H1 (cell line): ENCODE measurements around the gene TPD52L1. TPM values are rescaled to one million over a fixed set of nuclear protein-coding genes. Genes with fewer than 3 reads are reported as not detected.

Experiments
- CTCF ChIA-PET: fragments of 300-600 bp; sonication (Branson Sonifier 250); formaldehyde crosslinking; loops from one replicate; lab custom pipeline; 2021; ENCODE audit not compliant: partially characterized antibody; lab: Charles Lee
- POLR2A ChIA-PET: fragments of 300-600 bp; sonication (Branson Sonifier 250); formaldehyde crosslinking; loops from one replicate; lab custom pipeline; 2021; ENCODE audit warnings: inconsistent platforms; ENCODE audit not compliant: partially characterized antibody; lab: Charles Lee
- DNase-seq, 2 experiments: peaks; one replicate each; pipeline versions ENCODE4 v3.0.0 to v3.0.0-alpha.2; 2010 to 2022; ENCODE audit warnings: low spot score in 2 of 2, low read depth in 1 of 2, mixed read lengths in 1 of 2
- FAIRE-seq: peaks from 2 replicates; lab custom pipeline; 2011; peaks lifted over from hg19 to GRCh38; lab: Jason Lieb, UNC
- H2AFZ ChIP-seq: 2 replicates; pipeline ENCODE4 v1.8.1; 2012; ENCODE audit warnings: low read length, inconsistent platforms
- H2AK5ac ChIP-seq: 2 replicates; pipeline ENCODE4 v1.6.1; 2013; ENCODE audit warnings: low read depth, low read length
- H2BK120ac ChIP-seq: replicated peaks from 2 replicates; pipeline ENCODE3; 2013; ENCODE audit warnings: low read depth, low read length, inconsistent platforms
- H2BK12ac ChIP-seq: 2 replicates; pipeline ENCODE4 v1.6.1; 2013; ENCODE audit warnings: low read depth, low read length
- H2BK15ac ChIP-seq: 2 replicates; pipeline ENCODE4 v1.6.1; 2013; ENCODE audit warnings: low read length
- H2BK20ac ChIP-seq: 2 replicates; pipeline ENCODE4 v1.6.1; 2013; ENCODE audit warnings: low read length
- H2BK5ac ChIP-seq: 2 replicates; pipeline ENCODE4 v1.6.1; 2013; ENCODE audit warnings: low read depth, low read length
- H3K14ac ChIP-seq: 2 replicates; pipeline ENCODE4 v1.6.1; 2013; ENCODE audit warnings: inconsistent platforms; ENCODE audit not compliant: insufficient read length
- H3K18ac ChIP-seq: 2 replicates; pipeline ENCODE4 v1.6.1; 2013; ENCODE audit warnings: low read length; ENCODE audit errors: extremely low read depth
- H3K23ac ChIP-seq: 2 replicates; pipeline ENCODE4 v1.6.1; 2013; ENCODE audit warnings: inconsistent platforms; ENCODE audit not compliant: insufficient read length
- H3K23me2 ChIP-seq: 2 replicates; pipeline ENCODE4 v1.6.1; 2013; ENCODE audit warnings: low read depth, low read length
- H3K27ac ChIP-seq: 2 replicates; pipeline ENCODE4 v1.6.1; 2011; ENCODE audit warnings: low read depth, low read length, inconsistent platforms
- H3K27me3 ChIP-seq, 4 experiments: replicated peaks in 1 of 4; 1 replicate in 1 of 4; 2 replicates in 3 of 4; pipeline versions ENCODE4 v1.6.1 to v1.8.1; 2011 to 2013; ENCODE audit warnings: low read length in 3 of 4, mild to moderate bottlenecking in 3 of 4, inconsistent platforms in 2 of 4, mixed read lengths in 2 of 4, moderate library complexity in 1 of 4; ENCODE audit not compliant: control insufficient read depth in 3 of 4, insufficient read depth in 3 of 4; ENCODE audit errors: extremely low read depth in 1 of 4
- H3K36me3 ChIP-seq, 4 experiments: 2 replicates each; pipeline versions ENCODE4 v1.6.1 to v1.8.1; 2011 to 2013; ENCODE audit warnings: mild to moderate bottlenecking in 4 of 4, low read length in 3 of 4, moderate library complexity in 2 of 4, control low read depth in 1 of 4, inconsistent platforms in 1 of 4; ENCODE audit not compliant: insufficient read depth in 4 of 4, control insufficient read depth in 2 of 4
- H3K4ac ChIP-seq: replicated peaks from 2 replicates; pipeline ENCODE3; 2013; ENCODE audit warnings: low read length, low read depth, mixed read lengths, inconsistent platforms; ENCODE audit not compliant: insufficient read length
- H3K4me1 ChIP-seq, 4 experiments: replicated peaks in 1 of 4; 1 replicate in 1 of 4; 2 replicates in 3 of 4; pipeline versions ENCODE4 v1.6.1 to v1.8.1; 2011 to 2013; ENCODE audit warnings: low read length in 3 of 4, inconsistent platforms in 2 of 4, mixed read lengths in 1 of 4; ENCODE audit not compliant: insufficient read depth in 4 of 4, control insufficient read depth in 3 of 4
- H3K4me2 ChIP-seq, 2 experiments: 2 replicates each; pipeline versions ENCODE4 v1.6.1 to v1.8.1; 2011 to 2013; ENCODE audit warnings: low read depth in 2 of 2, low read length in 2 of 2, control low read depth in 1 of 2, inconsistent platforms in 1 of 2, mild to moderate bottlenecking in 1 of 2; ENCODE audit not compliant: insufficient read depth in 1 of 2
- H3K4me3 ChIP-seq, 4 experiments: fragments of 200-600, 300-600 bp in 1 of 4; sonication (generic), shearing (Covaris generic), sonication (Bioruptor Twin) in 1 of 4; 2 replicates each; pipeline versions ENCODE4 v1.5.1 to v1.8.1; 2011 to 2016; ENCODE audit warnings: low read length in 4 of 4, low read depth in 3 of 4, control low read depth in 2 of 4, inconsistent platforms in 2 of 4, mild to moderate bottlenecking in 2 of 4, mixed read lengths in 1 of 4, moderate library complexity in 1 of 4; ENCODE audit not compliant: insufficient read depth in 2 of 4; ENCODE audit errors: extremely low read depth in 1 of 4
- H3K56ac ChIP-seq: replicated peaks from 2 replicates; pipeline ENCODE3; 2013; ENCODE audit warnings: low read depth, mild to moderate bottlenecking, mixed read lengths, low read length, inconsistent platforms; ENCODE audit not compliant: insufficient read length
- H3K79me1 ChIP-seq: 2 replicates; pipeline ENCODE4 v1.6.1; 2013; ENCODE audit warnings: low read depth, low read length, control low read depth
- H3K79me2 ChIP-seq, 2 experiments: 2 replicates each; pipeline versions ENCODE4 v1.6.1 to v1.8.1; 2012 to 2013; ENCODE audit warnings: low read length in 2 of 2, mild to moderate bottlenecking in 2 of 2, inconsistent platforms in 1 of 2; ENCODE audit not compliant: insufficient read depth in 2 of 2, control insufficient read depth in 1 of 2
- H3K9ac ChIP-seq, 4 experiments: replicated peaks in 1 of 4; 1 replicate in 1 of 4; 2 replicates in 3 of 4; pipeline versions ENCODE4 v1.6.1 to v1.8.1; 2011 to 2013; ENCODE audit warnings: low read depth in 3 of 4, low read length in 3 of 4, control low read depth in 2 of 4, mild to moderate bottlenecking in 2 of 4, moderate library complexity in 2 of 4, inconsistent platforms in 1 of 4; ENCODE audit errors: extremely low read depth in 1 of 4
- H3K9me3 ChIP-seq, 2 experiments: 2 replicates each; pipeline versions ENCODE4 v1.6.1 to v1.8.1; 2012 to 2013; ENCODE audit warnings: mild to moderate bottlenecking in 2 of 2, moderate library complexity in 2 of 2, control low read depth in 1 of 2, inconsistent platforms in 1 of 2, low read depth in 1 of 2, low read length in 1 of 2, mixed read lengths in 1 of 2; ENCODE audit not compliant: insufficient read depth in 2 of 2
- H4K20me1 ChIP-seq, 2 experiments: replicated peaks in 1 of 2; 2 replicates each; pipeline versions ENCODE3 to v1.8.1; 2011 to 2013; ENCODE audit warnings: inconsistent platforms in 2 of 2, low read length in 2 of 2, mild to moderate bottlenecking in 1 of 2; ENCODE audit not compliant: insufficient read depth in 2 of 2, control insufficient read depth in 1 of 2
- H4K5ac ChIP-seq: 2 replicates; pipeline ENCODE4 v1.6.1; 2013; ENCODE audit warnings: low read length, low read depth, mixed read lengths, inconsistent platforms; ENCODE audit not compliant: insufficient read length
- H4K8ac ChIP-seq: 2 replicates; pipeline ENCODE4 v1.8.0; 2013; ENCODE audit warnings: mild to moderate bottlenecking, moderate library complexity, low read length, inconsistent platforms; ENCODE audit not compliant: insufficient read depth; ENCODE audit errors: extremely low read depth
- H4K91ac ChIP-seq: replicated peaks from 2 replicates; pipeline ENCODE3; 2013; ENCODE audit warnings: low read length, mixed read lengths, inconsistent platforms; ENCODE audit not compliant: insufficient read length
- ASH2L ChIP-seq: fragments of 200-600, 300-600 bp; sonication (generic); IDR thresholded peaks from one replicate; pipeline ENCODE4 v1.7.1; 2017; ENCODE audit warnings: low read length
- BACH1 ChIP-seq: IDR thresholded peaks from 2 replicates; pipeline ENCODE4 v1.6.1; 2012; ENCODE audit warnings: low read length, improper control_type of control experiment
- CEBPB ChIP-seq: IDR thresholded peaks from 2 replicates; pipeline ENCODE4 v1.6.1; 2012; ENCODE audit warnings: low read depth, low read length
- GTF2F1 ChIP-seq: IDR thresholded peaks from 2 replicates; pipeline ENCODE4 v1.6.1; 2012; ENCODE audit warnings: low read depth, low read length, improper control_type of control experiment, borderline replicate concordance
- NRF1 ChIP-seq: IDR thresholded peaks from 2 replicates; pipeline ENCODE4 v1.6.1; 2011; ENCODE audit warnings: mild to moderate bottlenecking, low read depth, low read length, improper control_type of control experiment
- POLR2A ChIP-seq, 2 experiments: IDR thresholded peaks; 1 replicate in 1 of 2; 2 replicates in 1 of 2; pipeline ENCODE4 v1.6.1; 2011; ENCODE audit warnings: low read depth in 2 of 2, low read length in 2 of 2, mild to moderate bottlenecking in 2 of 2; ENCODE audit errors: control extremely low read depth in 1 of 2
- SIX5 ChIP-seq: IDR thresholded peaks from 2 replicates; pipeline ENCODE4 v1.6.1; 2011; ENCODE audit warnings: mild to moderate bottlenecking, low read depth, low read length
- SP1 ChIP-seq: IDR thresholded peaks from 2 replicates; pipeline ENCODE4 v1.6.1; 2011; ENCODE audit warnings: low read depth, low read length
- SUZ12 ChIP-seq: fragments of 200-600 bp; sonication (generic); IDR thresholded peaks from 2 replicates; pipeline ENCODE4 v1.6.1; 2012; ENCODE audit warnings: mild to moderate bottlenecking, inconsistent platforms, low read length, moderate library complexity, mixed read lengths
- TCF12 ChIP-seq: IDR thresholded peaks from 2 replicates; pipeline ENCODE4 v1.6.1; 2011; ENCODE audit warnings: low read depth, mild to moderate bottlenecking, low read length
- WGBS, 2 experiments: shearing (Covaris generic) in 1 of 2; methylation state at CpG; one replicate each; pipeline versions ENCODE4 v1.1.6 to v1.1.7; 2013 to 2015; ENCODE audit warnings: low lambda C conversion rate in 2 of 2, mixed read lengths in 2 of 2, inconsistent platforms in 1 of 2, low coverage in 1 of 2, missing lambda C conversion rate in 1 of 2; ENCODE audit not compliant: insufficient replicate concordance in 2 of 2, insufficient coverage in 1 of 2, insufficient read length in 1 of 2; ENCODE audit errors: extremely low coverage in 1 of 2, missing lambda C conversion rate in 1 of 2; 5-methylcytosine and 5-hydroxymethylcytosine counted together
- polyA plus RNA-seq, 7 experiments: library from polyadenylated mRNA; depleted of rRNA in 3 of 7; stranded (reverse) in 5 of 7; unstranded in 2 of 7; fragments of >200 nt in 5 of 7; fragments of 200-250 nt in 2 of 7; gene quantifications; 1 replicate in 5 of 7; 2 replicates in 1 of 7; 4 replicates in 1 of 7; pipeline versions ENCODE4 v1.2.1 to v1.2.3, GENCODE V29; 2011 to 2013; ENCODE audit warnings: missing spikeins in 2 of 7, mixed read lengths in 2 of 7
- total RNA-seq: library from RNA; stranded (reverse); fragmentation: NEBNext Ultra II Directional; extraction: Animal tissue kit (Norgen Biotek cat#: 25700); gene quantifications from 2 replicates; pipeline ENCODE4 v1.2.1, GENCODE V29; 2021
- TF ChIP-seq, protein P1 (sequence below): IDR thresholded peaks from 2 replicates; pipeline ENCODE4 v1.6.1; 2011; ENCODE audit warnings: low read depth, mild to moderate bottlenecking, low read length; ENCODE audit not compliant: insufficient read depth
- TF ChIP-seq, protein P2 (sequence below): IDR thresholded peaks from 2 replicates; pipeline ENCODE4 v1.6.1; 2012; ENCODE audit warnings: low read length, inconsistent platforms

TPD52L1 gene
- total and polyA plus RNA-seq, 2 of the 8 experiments (the other 6 are each of a cell fraction or from before 2014, with no cell fraction given): 7.4 to 14.2 TPM

DNA sequence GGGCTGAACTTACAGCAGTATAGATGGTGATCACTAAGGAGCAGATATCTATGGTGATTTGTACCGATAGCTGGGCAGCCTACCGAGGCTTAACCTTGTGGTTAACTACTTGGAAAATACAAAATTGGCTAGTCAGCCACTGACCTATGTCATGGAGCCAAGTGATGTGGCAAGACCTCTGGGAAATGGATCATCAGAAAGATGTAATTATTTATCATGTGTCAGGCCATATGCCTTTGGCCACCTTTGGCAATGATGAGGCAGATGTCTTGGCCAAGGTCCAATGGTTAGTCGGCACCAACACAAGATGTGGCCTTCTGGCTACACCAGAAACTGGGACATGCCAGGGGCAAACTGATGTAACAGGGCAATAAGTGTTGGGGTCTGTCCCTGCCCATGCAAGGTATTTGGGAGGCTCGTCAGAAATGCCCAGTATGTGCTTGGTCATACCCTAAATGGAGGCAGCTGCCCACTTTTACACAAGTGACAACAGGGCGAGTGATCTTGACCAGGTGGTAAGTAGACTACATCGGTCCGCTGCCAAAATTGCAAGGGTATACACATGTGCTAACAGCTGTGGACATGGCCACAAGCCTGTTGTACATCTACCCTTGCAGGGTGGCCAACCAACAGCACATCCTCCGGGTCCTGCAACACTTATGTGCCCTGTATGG is 118.0 kb downstream of the TPD52L1 start:
- no peak overlapping the region for H2BK120ac ChIP-seq
- H2AK5ac ChIP-seq: no peak overlapping the region
- H3K4me2 ChIP-seq: no peak overlapping the region
- peaks cover 0 to 15% (median 4%) of the 10 kb centered on the region in 4 experiments; a peak in 4 of 8 replicates for H3K36me3 ChIP-seq
- no peaks in the 10 kb centered on the region; a peak in 1 of 7 replicates for H3K4me1 ChIP-seq
- no peak overlapping the region for H2BK15ac ChIP-seq
- no peak overlapping the region for H3K27ac ChIP-seq
- no peak overlapping the region for H3K18ac ChIP-seq
- no peaks in the 10 kb centered on the region for H4K20me1 ChIP-seq
- H2BK12ac ChIP-seq: no peak overlapping the region
- no peak overlapping the region for H2BK5ac ChIP-seq
- no peak overlapping the region for H3K4me3 ChIP-seq
- no peak overlapping the region for H4K8ac ChIP-seq
- H3K4ac ChIP-seq: no peak overlapping the region
- H3K56ac ChIP-seq: no peak overlapping the region
- no peaks in the 10 kb centered on the region for H3K79me2 ChIP-seq
- H2AFZ ChIP-seq: no peak overlapping the region
- no peak for DNase-seq
- no peaks in the 10 kb centered on the region for H3K23me2 ChIP-seq
- ChIA-PET POLR2A (interaction anchor here (1.3 to 1.5 kb wide), 3 partner anchors 8 to 30 kb away, joined by 3 read pairs; partner anchors contain the start of gene HDDC2), CTCF (no interaction called here)
- no peak overlapping the region for H4K5ac ChIP-seq
- no peaks in the 10 kb centered on the region for H3K79me1 ChIP-seq
- H3K27me3 ChIP-seq: no peaks in the 10 kb centered on the region
- FAIRE-seq: no peak
- WGBS, 2 experiments: 85% methylated on average over 8 of the region's 8 CpGs; no CpG with 5 or more reads in 1 of the 2 experiments
- no peak overlapping the region for H3K14ac ChIP-seq
- no peak overlapping the region for H3K9ac ChIP-seq
- H4K91ac ChIP-seq: no peak overlapping the region
- H2BK20ac ChIP-seq: no peak overlapping the region
- no peak overlapping the region for H3K23ac ChIP-seq
- H3K9me3 ChIP-seq: no peaks in the 10 kb centered on the region
- TF ChIP-seq ASH2L: no peak
- no peak for TF ChIP-seq BACH1
- TF ChIP-seq POLR2A (IDR thresholded peaks at IDR 0.05; ENCODE audit: control extremely low read depth in 1 of 2, low read depth in 2 of 2, low read length in 2 of 2): no peak
- no peak for TF ChIP-seq SP1
- no peak for TF ChIP-seq CEBPB
- TF ChIP-seq, protein P1, sequence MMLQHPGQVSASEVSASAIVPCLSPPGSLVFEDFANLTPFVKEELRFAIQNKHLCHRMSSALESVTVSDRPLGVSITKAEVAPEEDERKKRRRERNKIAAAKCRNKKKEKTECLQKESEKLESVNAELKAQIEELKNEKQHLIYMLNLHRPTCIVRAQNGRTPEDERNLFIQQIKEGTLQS: no peak
- no peak for TF ChIP-seq GTF2F1
- no peak for TF ChIP-seq SIX5
- no peak for TF ChIP-seq TCF12
- no peak for TF ChIP-seq NRF1
- no peak for TF ChIP-seq SUZ12
- TF ChIP-seq, protein P2, sequence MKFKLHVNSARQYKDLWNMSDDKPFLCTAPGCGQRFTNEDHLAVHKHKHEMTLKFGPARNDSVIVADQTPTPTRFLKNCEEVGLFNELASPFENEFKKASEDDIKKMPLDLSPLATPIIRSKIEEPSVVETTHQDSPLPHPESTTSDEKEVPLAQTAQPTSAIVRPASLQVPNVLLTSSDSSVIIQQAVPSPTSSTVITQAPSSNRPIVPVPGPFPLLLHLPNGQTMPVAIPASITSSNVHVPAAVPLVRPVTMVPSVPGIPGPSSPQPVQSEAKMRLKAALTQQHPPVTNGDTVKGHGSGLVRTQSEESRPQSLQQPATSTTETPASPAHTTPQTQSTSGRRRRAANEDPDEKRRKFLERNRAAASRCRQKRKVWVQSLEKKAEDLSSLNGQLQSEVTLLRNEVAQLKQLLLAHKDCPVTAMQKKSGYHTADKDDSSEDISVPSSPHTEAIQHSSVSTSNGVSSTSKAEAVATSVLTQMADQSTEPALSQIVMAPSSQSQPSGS: no peak
